Gastroesophageal sphincter (tissue), 4 donors: ENCODE results near the gene GEMIN7. TPM values are rescaled to one million over a fixed set of nuclear protein-coding genes. Genes with fewer than 3 reads are reported as not detected.

Source experiments
- ATAC-seq: fragments of 150-250 bp; one replicate; pipeline ENCODE4 v1.9.1; 2016; ENCODE audit warnings: mild to moderate bottlenecking, moderate library complexity
- H3K27ac ChIP-seq, 4 donors: fragments of 200-600 bp; sonication (generic) in 3 of 4; 1 replicate in 3 of 4; 2 replicates in 1 of 4; pipeline ENCODE4 v1.5.1; 2016 to 2019
- H3K27me3 ChIP-seq: fragments of 200-600 bp; sonication (generic); one replicate; pipeline ENCODE4 v1.5.1; 2019
- H3K36me3 ChIP-seq, 2 donors: fragments of 200-600 bp; sonication (generic); one replicate each; pipeline ENCODE4 v1.5.1; 2019; ENCODE audit warnings: control low read depth in 1 of 2
- H3K4me1 ChIP-seq, 3 donors: fragments of 200-600 bp; sonication (generic); 1 replicate in 2 of 3; 2 replicates in 1 of 3; pipeline ENCODE4 v1.5.1; 2016 to 2019; ENCODE audit warnings: control low read depth in 2 of 3
- H3K4me3 ChIP-seq, 2 donors: fragments of 200-600 bp; sonication (generic); one replicate each; pipeline ENCODE4 v1.5.1; 2019; ENCODE audit warnings: mild to moderate bottlenecking in 1 of 2, moderate library complexity in 1 of 2
- H3K9me3 ChIP-seq, 3 donors: fragments of 200-600 bp; sonication (generic); one replicate each; pipeline ENCODE4 v1.5.1; 2017 to 2019; ENCODE audit warnings: control low read depth in 2 of 3
- CTCF ChIP-seq, 4 experiments: fragments of 200-600 bp in 2 of 4; fragments of 450-650 bp in 2 of 4; sonication (generic) in 1 of 4; IDR thresholded peaks; one replicate each; pipeline ENCODE4 v1.5.1; 2017 to 2019; ENCODE audit warnings: antibody characterized with exemption in 4 of 4, mild to moderate bottlenecking in 2 of 4, moderate library complexity in 2 of 4
- EP300 ChIP-seq: sonication (generic); formaldehyde crosslinking; IDR thresholded peaks from one replicate; pipeline ENCODE4 v1.6.1; 2017; ENCODE audit warnings: antibody characterized with exemption, mild to moderate bottlenecking
- POLR2A ChIP-seq, 2 donors: fragments of 450-650 bp; IDR thresholded peaks; one replicate each; pipeline ENCODE4 v1.6.1; 2017; ENCODE audit warnings: antibody characterized with exemption in 2 of 2, mild to moderate bottlenecking in 2 of 2, moderate library complexity in 1 of 2
- POLR2AphosphoS5 ChIP-seq: sonication (generic); formaldehyde crosslinking; IDR thresholded peaks from one replicate; pipeline ENCODE4 v1.6.1; 2017; ENCODE audit warnings: antibody characterized with exemption
- WGBS, 2 donors: methylation state at CpG; one replicate each; pipeline ENCODE4 v1.1.5; 2018; ENCODE audit warnings: low coverage in 1 of 2; 5-methylcytosine and 5-hydroxymethylcytosine counted together
- total RNA-seq, 4 donors: library from RNA; depleted of rRNA; stranded (reverse); fragments of >200 nt; gene quantifications; one replicate each; pipeline ENCODE4 v1.1.0, GENCODE V29; 2016

Gene GEMIN7
- total RNA-seq, 4 donors from 2014 or later = 6.4 to 17.6 (median 14.8) TPM

GRCh38 chr19:45051929-45052579, 27.0 kb upstream of the GEMIN7 start:
- H3K36me3 ChIP-seq = peaks cover 0 to 64% of the 10 kb centered on the region in 2 donors
- no peaks in the 10 kb centered on the region for H3K27me3 ChIP-seq
- TF ChIP-seq CTCF (IDR thresholded peaks at IDR 0.05) = no peak
- TF ChIP-seq EP300 = no peak
- TF ChIP-seq POLR2A (IDR thresholded peaks at IDR 0.05) = no peak
- TF ChIP-seq POLR2AphosphoS5 = no peak
- H3K4me3 ChIP-seq = no peak overlapping the region
- H3K9me3 ChIP-seq = no peaks in the 10 kb centered on the region
- no peak for ATAC-seq
- 53 to 70% methylated on average over 3 to 9 of the region's 9 CpGs for WGBS, 2 donors
- peaks cover 0 to 39% (median 7%) of the 10 kb centered on the region in 3 donors for H3K4me1 ChIP-seq
- no peak overlapping the region for H3K27ac ChIP-seq

- Histone ChIP-seq H3K27ac (no peak overlapping the region), H3K36me3 (peaks cover 0 to 100% of the 10 kb centered on the region in 2 donors), H3K4me1 (peaks cover 0 to 5% (median 0%) of the 10 kb centered on the region in 3 donors), H3K9me3 (no peaks in the 10 kb centered on the region), H3K27me3 (no peaks in the 10 kb centered on the region), H3K4me3 (no peak overlapping the region)
- 88% methylated on average over 4 of the region's 8 CpGs; no CpG with 5 or more reads in 1 of the 2 donors for WGBS, 2 donors
- ATAC-seq = no peak
- TF ChIP-seq CTCF (IDR thresholded peaks at IDR 0.05) (no peak), EP300 (no peak), POLR2AphosphoS5 (no peak), POLR2A (IDR thresholded peaks at IDR 0.05) (no peak)
These were observed 22.2 kb upstream of the GEMIN7 start for GRCh38 chr19:45056831-45057230.

GRCh38 chr19:45057444-45057843, 21.6 kb upstream of the GEMIN7 start:
- no peaks in the 10 kb centered on the region for H3K27me3 ChIP-seq
- H3K9me3 ChIP-seq = no peaks in the 10 kb centered on the region
- H3K4me1 ChIP-seq = peaks cover 0 to 5% (median 0%) of the 10 kb centered on the region in 3 donors
- peaks cover 0 to 100% of the 10 kb centered on the region in 2 donors for H3K36me3 ChIP-seq
- TF ChIP-seq CTCF (IDR thresholded peaks at IDR 0.05) (no peak), POLR2A (IDR thresholded peaks at IDR 0.05) (no peak), POLR2AphosphoS5 (no peak), EP300 (no peak)
- WGBS, 2 donors = 85 to 100% methylated on average over 1 to 8 of the region's 9 CpGs
- ATAC-seq = no peak
- no peak overlapping the region for H3K4me3 ChIP-seq
- H3K27ac ChIP-seq = no peak overlapping the region

GRCh38 chr19:45058622-45059159, 20.4 kb upstream of the GEMIN7 start:
- Histone ChIP-seq H3K9me3 (no peaks in the 10 kb centered on the region), H3K27me3 (no peaks in the 10 kb centered on the region), H3K27ac (no peak overlapping the region), H3K36me3 (peaks cover 0 to 99% of the 10 kb centered on the region in 2 donors), H3K4me3 (no peak overlapping the region), H3K4me1 (peaks cover 0 to 5% (median 0%) of the 10 kb centered on the region in 3 donors)
- no peak for TF ChIP-seq POLR2A (IDR thresholded peaks at IDR 0.05)
- no peak for TF ChIP-seq CTCF (IDR thresholded peaks at IDR 0.05)
- TF ChIP-seq EP300 = no peak
- TF ChIP-seq POLR2AphosphoS5 = no peak
- no peak for ATAC-seq
- WGBS, 2 donors = 71 to 74% methylated on average over 14 of the region's 14 CpGs
